ENCODE results near the gene PARP15. TPM values are rescaled to one million over a fixed set of nuclear protein-coding genes. Genes with fewer than 3 reads are reported as not detected.

The PARP15 gene
- total and polyA plus RNA-seq, 9 donors: 0.24 to 2.0 (median 0.46) TPM

DNA sequence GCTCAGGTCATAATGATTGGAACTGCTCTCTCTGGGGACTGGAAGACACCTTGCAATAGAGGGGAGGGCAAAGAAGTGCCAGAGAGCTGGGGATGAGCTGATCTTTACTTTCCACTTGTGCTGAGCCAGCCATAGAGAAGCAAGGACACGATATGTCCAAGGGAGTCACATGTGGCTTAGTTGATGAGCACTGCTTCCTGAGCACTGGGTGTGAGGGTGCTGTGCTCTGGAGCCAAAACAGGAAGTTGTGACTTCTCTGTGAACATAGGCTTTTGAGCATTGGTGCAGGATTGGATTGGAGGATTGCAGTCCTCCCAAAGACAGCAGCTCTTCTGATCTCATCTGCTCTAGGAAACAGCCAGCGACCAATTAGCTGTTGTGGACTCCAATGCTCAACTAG is 109.8 kb downstream of the PARP15 start:
- WGBS, 3 donors: 87 to 93% (median 92%) methylated on average over 2 of the region's 2 CpGs
- Histone ChIP-seq H3K4me3 (no peak overlapping the region), H3K27ac (no peak overlapping the region), H3K27me3 (no peaks in the 10 kb centered on the region), H3K9me3 (no peaks in the 10 kb centered on the region), H3K4me1 (ENCODE audit: insufficient read depth) (peaks cover 3% of the 10 kb centered on the region), H3K36me3 (no peaks in the 10 kb centered on the region)
- intact Hi-C loops (cut with DNase I): loop anchor here in 2 of 4 donors (10.0 kb wide), 3 partner anchors 122 to 582 kb away; partner anchors contain the start of genes DTX3L (in 1 of the 2) and PARP9 (in 1 of the 2)
- TF ChIP-seq, protein P1, sequence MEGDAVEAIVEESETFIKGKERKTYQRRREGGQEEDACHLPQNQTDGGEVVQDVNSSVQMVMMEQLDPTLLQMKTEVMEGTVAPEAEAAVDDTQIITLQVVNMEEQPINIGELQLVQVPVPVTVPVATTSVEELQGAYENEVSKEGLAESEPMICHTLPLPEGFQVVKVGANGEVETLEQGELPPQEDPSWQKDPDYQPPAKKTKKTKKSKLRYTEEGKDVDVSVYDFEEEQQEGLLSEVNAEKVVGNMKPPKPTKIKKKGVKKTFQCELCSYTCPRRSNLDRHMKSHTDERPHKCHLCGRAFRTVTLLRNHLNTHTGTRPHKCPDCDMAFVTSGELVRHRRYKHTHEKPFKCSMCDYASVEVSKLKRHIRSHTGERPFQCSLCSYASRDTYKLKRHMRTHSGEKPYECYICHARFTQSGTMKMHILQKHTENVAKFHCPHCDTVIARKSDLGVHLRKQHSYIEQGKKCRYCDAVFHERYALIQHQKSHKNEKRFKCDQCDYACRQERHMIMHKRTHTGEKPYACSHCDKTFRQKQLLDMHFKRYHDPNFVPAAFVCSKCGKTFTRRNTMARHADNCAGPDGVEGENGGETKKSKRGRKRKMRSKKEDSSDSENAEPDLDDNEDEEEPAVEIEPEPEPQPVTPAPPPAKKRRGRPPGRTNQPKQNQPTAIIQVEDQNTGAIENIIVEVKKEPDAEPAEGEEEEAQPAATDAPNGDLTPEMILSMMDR (IDR thresholded peaks at IDR 0.05): no peak
- TF ChIP-seq POLR2A (IDR thresholded peaks at IDR 0.05): no peak
- no peak for DNase-seq

Other genes starting within 250 kb of the PARP15 start
- 10 to 100 TPM in 6 of 7 donors, 1 to 10 TPM in 1; 8.0 to 26.7 (median 16.7) TPM for gene MIX23, start 194.4 kb upstream of the PARP15 start, total RNA-seq
- 10 to 100 TPM; 13.5 to 30.7 TPM for gene MIX23, start 194.4 kb upstream of the PARP15 start, polyA plus RNA-seq
- gene FAM162A, start 193.5 kb upstream of the PARP15 start, total RNA-seq: 10 to 100 TPM; 29.8 to 71.1 (median 58.7) TPM
- 100 to 1,000 TPM in 1 of 2 donors, 10 to 100 TPM in 1; 91.3 to 117 TPM for gene FAM162A, start 193.5 kb upstream of the PARP15 start, polyA plus RNA-seq
- gene WDR5B, start 161.6 kb upstream of the PARP15 start, total RNA-seq: 1 to 10 TPM; 3.1 to 6.3 (median 5.7) TPM
- gene WDR5B, start 161.6 kb upstream of the PARP15 start, polyA plus RNA-seq: 1 to 10 TPM; 2.3 to 6.0 TPM
- 10 to 100 TPM; 17.3 to 68.3 (median 50.5) TPM for gene KPNA1, start 62.7 kb upstream of the PARP15 start, total RNA-seq
- gene KPNA1, start 62.7 kb upstream of the PARP15 start, polyA plus RNA-seq: 10 to 100 TPM; 10.7 to 61.8 TPM
- 10 to 100 TPM; 15.6 to 30.1 (median 23.0) TPM for gene PARP9, start 13.3 kb upstream of the PARP15 start, total RNA-seq
- gene PARP9, start 13.3 kb upstream of the PARP15 start, polyA plus RNA-seq: 10 to 100 TPM; 14.4 to 46.2 TPM
- 10 to 100 TPM; 11.0 to 34.0 (median 30.7) TPM for gene DTX3L, start 13.3 kb upstream of the PARP15 start, total RNA-seq
- 10 to 100 TPM in 1 of 2 donors, 1 to 10 TPM in 1; 9.8 to 23.3 TPM for gene DTX3L, start 13.3 kb upstream of the PARP15 start, polyA plus RNA-seq
- 10 to 100 TPM; 23.9 to 41.3 (median 27.8) TPM for gene PARP14, start 103.2 kb downstream of the PARP15 start, total RNA-seq
- 10 to 100 TPM in 1 of 2 donors, 1 to 10 TPM in 1; 9.3 to 23.2 TPM for gene PARP14, start 103.2 kb downstream of the PARP15 start, polyA plus RNA-seq
- 10 to 100 TPM in 3 of 7 donors, 1 to 10 TPM in 4; 5.8 to 12.8 (median 9.5) TPM for gene HSPBAP1, start 216.2 kb downstream of the PARP15 start, total RNA-seq
- 1 to 10 TPM; 5.3 to 9.3 TPM for gene HSPBAP1, start 216.2 kb downstream of the PARP15 start, polyA plus RNA-seq
- 10 to 100 TPM in 3 of 7 donors, 1 to 10 TPM in 4; 7.0 to 17.8 (median 8.3) TPM for gene SLC49A4, start 217.4 kb downstream of the PARP15 start, total RNA-seq
- gene SLC49A4, start 217.4 kb downstream of the PARP15 start, polyA plus RNA-seq: 10 to 100 TPM in 1 of 2 donors, 1 to 10 TPM in 1; 3.7 to 13.4 TPM

Measured in ovary (tissue), 9 donors.